Measurements from ENCODE around the gene ATF7. TPM values are rescaled to one million over a fixed set of nuclear protein-coding genes. Genes with fewer than 3 reads are reported as not detected.

ATF7 gene
- total and polyA plus RNA-seq, 2 of the 4 experiments (the other 2 are of a cell fraction) = 7.0 to 16.3 TPM

GRCh38 chr12:53499266-53500141 is 126.7 kb downstream of the ATF7 start, which contains the start of gene MAP3K12:
Gene MAP3K12 (minus strand): TSS chr12:53499458. CDS start chr12:53487391, 12,067 bp downstream.
- Histone ChIP-seq H2BK120ac (ENCODE audit: low read depth, low read length) (peak within 1 kb of the TSS; percentile 79), H3K27me3 (ENCODE audit: control insufficient read depth, insufficient read depth, low read length) (no peaks in the 10 kb centered on the region), H2AK9ac (replicated peaks; ENCODE audit: low read depth, low read length, poor library complexity) (peak within 1 kb of the TSS; percentile 99), H3K56ac (ENCODE audit: extremely low read depth, insufficient read depth, low read length) (peak within 1 kb of the TSS; percentile 83), H2AK5ac (ENCODE audit: low read depth, low read length) (peak within 1 kb of the TSS; percentile 95), H3K23ac (ENCODE audit: low read depth, low read length) (peak within 1 kb of the TSS; percentile 89), H3K9ac (ENCODE audit: low read depth, low read length) (peak within 1 kb of the TSS; percentile 95), H4K5ac (ENCODE audit: low read depth, low read length) (peak within 1 kb of the TSS; percentile 95), H3K9me3 (ENCODE audit: control insufficient read depth, insufficient read depth, low read length) (no peaks in the 10 kb centered on the region), H3K27ac (ENCODE audit: insufficient read depth, low read length) (peak within 1 kb of the TSS; percentile 92), H3K4ac (ENCODE audit: low read depth, low read length) (peak within 1 kb of the TSS; percentile 95), H4K8ac (ENCODE audit: low read depth in 2 of 2, low read length in 2 of 2) (peak within 1 kb of the TSS; percentile 84 to 98), H3K9me1 (ENCODE audit: insufficient read depth, low read length) (peaks cover 37% of the 10 kb centered on the region), H4K91ac (ENCODE audit: insufficient read depth, low read depth, low read length) (peak within 1 kb of the TSS; percentile 90), H2BK20ac (ENCODE audit: low read depth, low read length) (peak within 1 kb of the TSS; percentile 52; the same call in 1 of the 2 replicates), H3K79me1 (ENCODE audit: low read depth in 1 of 2, low read length in 2 of 2) (peaks cover 28 to 78% of the 10 kb centered on the region in 2 experiments; a peak in 3 of 4 replicates), H4K20me1 (ENCODE audit: insufficient read depth, low read length) (peaks cover 3% of the 10 kb centered on the region), H3K4me2 (ENCODE audit: low read depth, low read length) (peak within 1 kb of the TSS; percentile 93), H3K4me3 (ENCODE audit: insufficient read depth, low read depth, low read length) (peak within 1 kb of the TSS; percentile 64), H3K14ac (replicated peaks; ENCODE audit: low read depth, low read length) (peak within 1 kb of the TSS; percentile 92), H2AFZ (replicated peaks; ENCODE audit: low read length, poor library complexity) (peak within 1 kb of the TSS; percentile 89), H2BK15ac (ENCODE audit: low read depth, low read length) (peak within 1 kb of the TSS; percentile 70; the same call in 2 of the 3 replicates), H3K36me3 (ENCODE audit: control insufficient read depth, insufficient read depth, low read length) (peaks cover 8% of the 10 kb centered on the region; the same call in 1 of the 2 replicates), H2BK5ac (ENCODE audit: low read depth, low read length, poor library complexity, severe bottlenecking) (peak within 1 kb of the TSS; percentile 88), H3K4me1 (ENCODE audit: control insufficient read depth, insufficient read depth, low read length) (peaks cover 18% of the 10 kb centered on the region), H3K18ac (ENCODE audit: low read depth, low read length) (peak within 1 kb of the TSS; percentile 93)
- dilution Hi-C loops (cut with HindIII; ENCODE audit: low sequenced_read_pairs, unreplicated experiment) (no loop called here), intact Hi-C loops (cut with micrococcal nuclease) (loop anchor here (2.0 to 5.0 kb wide), 2 partner anchors 47 to 179 kb away; partner anchors contain the start of genes AAAS and PCBP2), in situ Hi-C loops (cut with MboI; ENCODE audit: low sequenced_read_pairs) (loop anchor here (10.0 kb wide), 1 partner anchor 175 kb away; the partner anchor contains the start of gene AAAS)
- BruUV-seq (replicated peaks) = no TSS peak
- WGBS, 2 experiments (ENCODE audit: extremely low coverage in 2 of 2, insufficient read length in 1 of 2) = 2% methylated on average over 18 of the region's 51 CpGs; no CpG with 5 or more reads in 1 of the 2 experiments
- TF ChIP-seq MAZ (IDR thresholded peaks at IDR 0.05; ENCODE audit: borderline replicate concordance, low read depth, low read length) (peak; percentile 87), BHLHE40 (IDR thresholded peaks at IDR 0.05; ENCODE audit: low read depth, low read length) (peak; percentile 19; the same call in 1 of the 2 replicates), RCOR1 (IDR thresholded peaks at IDR 0.05; ENCODE audit: insufficient replicate concordance, low read length) (no peak)
- peak; percentile 47 for DNase-seq
- CTCF ChIA-PET = no interaction called here
- POLR2A ChIA-PET (ENCODE audit: unreplicated experiment) = interaction anchor here (0.6 to 0.9 kb wide), 3 partner anchors 16 to 58 kb away, joined by 3 to 6 read pairs (median 5); no protein-coding TSS in a partner anchor
- ATAC-seq (ENCODE audit: low read depth) = peak; percentile 24

All from IMR-90 (cell line).